HG03095 (cell line): ENCODE measurements around the gene RPL39.
"Not testable (repeated sequence)": the region's sequence is repeated elsewhere in the genome, so short reads cannot be mapped to it uniquely, and the experiment has no call there.

ENCODE experiments used
- ATAC-seq: cut with Tn5 transposase; IDR thresholded peaks from one replicate; pipeline ENCODE4 v1.9.1; 2021; ENCODE audit warnings: moderate library complexity; ENCODE audit not compliant: unreplicated experiment

The RPL39 gene

GRCh38 chrX:119763836-119764387 is 27.5 kb downstream of the RPL39 start:
- ATAC-seq: no peak

DNA sequence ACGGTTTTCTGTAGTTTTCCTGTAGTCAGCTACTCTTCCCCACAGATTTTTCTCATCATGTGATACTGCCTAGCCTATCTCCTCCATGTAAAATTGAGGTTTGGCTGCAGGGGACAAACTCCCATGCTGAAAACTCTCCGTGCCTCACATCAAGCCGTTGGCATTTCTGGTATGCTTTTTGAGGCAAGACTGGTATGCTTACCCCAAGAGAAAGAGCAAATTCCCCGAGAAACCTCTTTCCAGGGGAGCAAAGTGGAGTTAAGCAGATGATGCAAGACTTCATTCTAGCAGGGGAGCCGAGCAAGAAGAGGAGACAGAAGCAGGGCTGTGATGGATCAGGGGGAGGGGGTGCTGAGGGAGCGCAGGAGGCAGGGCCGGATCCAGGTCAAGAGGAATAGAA is 28.2 kb downstream of the RPL39 start:
- ATAC-seq: no peak

GRCh38 chrX:119762718-119763117 is 28.7 kb downstream of the RPL39 start:
- no peak for ATAC-seq

GRCh38 chrX:119760026-119760877 is 31.2 kb downstream of the RPL39 start:
- no peak for ATAC-seq

- ATAC-seq: no peak
These were observed 32.1 kb downstream of the RPL39 start for GRCh38 chrX:119759248-119759766.

DNA sequence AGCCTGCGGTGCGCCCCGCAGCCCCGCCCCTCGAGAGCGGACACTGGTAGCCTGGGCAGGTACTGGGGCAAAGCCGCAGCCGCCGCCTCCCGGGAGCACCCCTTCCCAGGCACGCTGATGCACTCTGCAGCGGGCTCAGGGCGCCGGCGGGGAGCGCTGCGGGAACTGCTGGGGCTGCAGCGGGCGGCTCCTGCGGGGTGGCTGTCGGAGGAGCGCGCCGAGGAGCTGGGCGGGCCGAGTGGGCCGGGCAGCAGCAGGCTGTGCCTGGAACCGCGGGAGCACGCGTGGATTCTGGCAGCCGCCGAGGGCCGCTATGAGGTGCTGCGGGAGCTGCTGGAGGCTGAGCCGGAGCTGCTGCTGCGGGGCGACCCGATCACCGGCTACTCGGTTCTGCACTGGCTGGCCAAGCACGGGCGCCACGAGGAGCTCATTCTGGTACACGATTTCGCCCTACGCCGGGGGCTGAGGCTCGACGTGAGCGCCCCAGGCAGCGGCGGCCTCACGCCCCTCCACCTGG is 32.6 kb downstream of the RPL39 start:
- ATAC-seq: no peak

DNA sequence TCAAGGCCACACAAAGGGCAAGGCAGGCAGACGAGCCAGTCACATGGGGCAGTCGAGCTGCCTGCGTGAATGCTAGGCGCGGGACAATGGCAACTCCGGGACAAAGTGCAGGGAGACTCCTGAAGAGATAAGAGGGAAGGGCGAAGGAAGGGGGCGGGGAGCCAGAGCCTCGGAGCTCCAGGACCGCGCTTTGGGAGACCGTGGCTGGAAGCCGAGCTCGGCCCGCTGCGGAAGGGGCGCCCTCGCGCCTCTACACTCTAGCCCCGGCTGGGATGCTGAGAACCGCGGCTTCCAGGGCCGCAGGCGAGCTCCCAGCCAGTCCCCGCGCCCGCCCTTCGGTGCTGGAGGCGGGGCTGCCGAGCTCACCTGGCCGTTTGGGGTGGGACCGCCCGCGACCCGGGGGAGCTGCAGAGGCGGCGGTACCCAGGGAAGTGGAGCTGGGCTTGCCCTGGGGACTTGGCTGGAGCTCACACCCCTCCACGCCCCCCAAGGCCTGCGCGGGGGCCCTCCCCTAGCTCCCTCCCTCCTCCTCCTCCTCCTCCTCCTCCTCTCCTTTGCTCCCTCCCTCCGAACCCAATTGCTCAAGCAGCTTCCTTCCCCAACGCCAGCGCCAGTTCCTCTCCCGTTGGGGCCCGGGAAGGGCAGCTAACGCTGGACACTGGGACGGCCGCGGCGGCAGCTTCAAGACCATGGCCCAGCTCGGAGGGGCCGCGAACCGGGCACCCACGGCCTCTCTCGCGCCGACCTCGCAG is 33.3 kb downstream of the RPL39 start, which contains the start of gene SOWAHD:
TSS of gene SOWAHD (plus strand) at position 610 of the 752 bp plus-strand sequence. CDS start at position 690, 80 bp downstream.
- ATAC-seq: no peak

DNA sequence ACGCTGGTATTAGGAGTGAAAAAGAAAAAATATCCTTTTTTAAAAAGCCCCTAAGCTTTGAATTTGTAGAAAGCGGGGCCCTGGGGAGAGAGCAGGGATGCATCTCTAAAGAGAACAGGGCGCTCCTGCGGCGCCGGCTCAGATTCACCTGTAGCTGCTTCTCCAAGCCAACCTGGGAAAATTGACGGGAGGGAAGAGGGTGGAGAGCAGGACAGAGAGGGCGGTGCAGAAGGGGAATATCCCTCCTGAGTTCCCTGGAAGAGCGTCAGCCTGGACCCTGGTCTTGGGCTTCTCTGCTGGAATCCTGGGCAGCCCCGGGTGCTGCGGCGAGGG is 33.8 kb downstream of the RPL39 start:
- no peak for ATAC-seq

GRCh38 chrX:119756926-119757635 is 34.3 kb downstream of the RPL39 start:
- no peak for ATAC-seq

GRCh38 chrX:119755981-119756533 is 35.4 kb downstream of the RPL39 start:
- ATAC-seq: peak; percentile 70

- ATAC-seq: no peak
These were observed 37.7 kb downstream of the RPL39 start for GRCh38 chrX:119753639-119754257.

GRCh38 chrX:119753001-119753400 is 38.4 kb downstream of the RPL39 start:
- no peak for ATAC-seq

GRCh38 chrX:119750751-119751150 is 40.7 kb downstream of the RPL39 start:
- ATAC-seq: not testable (repeated sequence)

GRCh38 chrX:119750131-119750530 is 41.3 kb downstream of the RPL39 start:
- ATAC-seq: not testable (repeated sequence)

DNA sequence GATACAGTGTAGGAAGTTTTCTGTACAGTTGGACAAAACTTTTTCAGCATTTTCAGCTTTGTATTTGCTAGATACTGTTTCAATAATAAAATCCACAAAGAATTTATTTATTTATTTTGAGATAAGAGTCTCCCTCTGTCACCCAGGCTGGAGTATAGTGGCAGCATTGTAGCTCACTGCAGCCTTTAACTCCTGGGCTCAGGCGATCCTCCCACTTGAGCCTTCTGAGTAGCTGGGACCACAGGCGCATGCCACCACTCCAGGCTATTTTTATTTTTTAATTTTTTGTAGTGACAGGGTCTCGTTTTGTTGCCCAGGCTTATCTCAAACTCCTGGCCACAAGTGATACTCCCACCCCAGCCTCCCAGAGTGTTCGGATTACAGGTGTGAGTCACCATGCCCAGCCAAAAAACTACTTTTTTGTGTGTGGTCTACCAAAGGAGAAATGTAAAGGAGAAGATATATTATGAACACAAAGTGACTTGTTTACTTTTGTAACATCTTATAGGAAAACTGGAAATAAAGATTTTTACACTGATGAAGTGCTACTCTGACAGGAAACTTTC is 46.1 kb downstream of the RPL39 start:
- ATAC-seq: no peak

DNA sequence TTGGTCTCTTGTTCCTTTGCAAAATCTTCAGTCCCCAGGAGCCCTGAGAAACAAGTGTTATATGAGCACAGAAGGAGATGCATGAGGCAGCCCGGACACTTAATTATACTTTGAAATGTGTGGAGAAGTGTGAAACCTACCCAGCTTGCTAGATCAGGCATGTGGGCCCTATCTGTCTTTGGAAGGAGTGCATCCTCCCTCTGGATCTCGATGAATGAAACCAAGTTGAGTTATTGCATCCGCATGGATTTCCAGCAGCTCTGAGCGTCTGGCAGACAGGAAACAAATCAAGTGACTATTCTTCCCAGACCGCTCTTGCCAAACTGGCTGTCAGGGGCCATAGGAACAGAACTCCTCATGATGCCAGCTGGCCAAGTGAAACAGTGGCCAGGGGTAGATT is 52.7 kb downstream of the RPL39 start:
- ATAC-seq: no peak
